K562 (cell line): ENCODE results near the gene KCNJ14.

Experiments
- BRCA1 ChIP-seq, 2 experiments: fragments of 450-650 bp in 1 of 2; sonication (generic) in 1 of 2; formaldehyde crosslinking in 1 of 2; IDR thresholded peaks; 2 replicates each; pipeline versions ENCODE4 v1.5.0 to v1.6.1; 2017 to 2020; ENCODE audit warnings: mild to moderate bottlenecking in 1 of 2, missing genetic modification reagents in 1 of 2
- CEBPB ChIP-seq: fragments of 450-650 bp; IDR thresholded peaks from 2 replicates; pipeline ENCODE4 v1.6.1; 2016; ENCODE audit warnings: missing genetic modification characterization, missing compliant biosample characterization
- EZH2 ChIP-seq: IDR thresholded peaks from 2 replicates; pipeline ENCODE4 v1.6.1; 2012; ENCODE audit warnings: low read depth, mild to moderate bottlenecking, inconsistent platforms, low read length, borderline replicate concordance
- HNRNPH1 ChIP-seq: fragments of 200-400 bp; formaldehyde crosslinking; optimal IDR thresholded peaks from 2 replicates; pipeline ENCODE3; 2017; ENCODE audit warnings: low read depth, mild to moderate bottlenecking, low read length, moderate library complexity
- MTF1 ChIP-seq: fragments of 250-450 bp; sonication (Bioruptor Pico); IDR thresholded peaks from 2 replicates; pipeline ENCODE4 v1.9.0; 2021; ENCODE audit warnings: moderate library complexity, mild to moderate bottlenecking, inconsistent platforms, borderline replicate concordance
- MXI1 ChIP-seq: IDR thresholded peaks from 2 replicates; pipeline ENCODE4 v1.6.1; 2011; ENCODE audit warnings: low read depth, mild to moderate bottlenecking, improper control_type of control experiment, low read length
- POLR2A ChIP-seq: fragments of 450-650 bp; conservative IDR thresholded peaks from 2 replicates; pipeline ENCODE4 v1.6.1; 2016
- PRPF4 ChIP-seq: fragments of 200-400 bp; formaldehyde crosslinking; IDR thresholded peaks from one replicate; pipeline ENCODE4 v1.6.1; 2017; ENCODE audit warnings: low read length, low read depth, mild to moderate bottlenecking; ENCODE audit not compliant: insufficient read depth, poor library complexity, severe bottlenecking
- SFPQ ChIP-seq: fragments of 200-400 bp; formaldehyde crosslinking; IDR thresholded peaks from 2 replicates; pipeline ENCODE4 v1.6.1; 2017; ENCODE audit warnings: mild to moderate bottlenecking, low read depth, low read length, moderate library complexity
- TRIM28 ChIP-seq: fragments of 450-650 bp; IDR thresholded peaks from 2 replicates; pipeline ENCODE4 v1.6.1; 2017
- ZNF121 ChIP-seq: sonication (generic); formaldehyde crosslinking; conservative IDR thresholded peaks from 2 replicates; pipeline ENCODE4 v1.8.0; 2022; ENCODE audit warnings: missing genetic modification reagents
- TF ChIP-seq, protein P1 (sequence below), 2 experiments: fragments of 450-650 bp; formaldehyde crosslinking in 1 of 2; IDR thresholded peaks; 2 replicates each; pipeline versions ENCODE4 v1.4.0 to v1.6.1; 2014 to 2020; ENCODE audit warnings: mild to moderate bottlenecking in 2 of 2, borderline replicate concordance in 1 of 2, low read depth in 1 of 2
- TF ChIP-seq, protein P2 (sequence below), 3 experiments: IDR thresholded peaks in 2 of 3; conservative IDR thresholded peaks in 1 of 3; 2 replicates each; pipeline ENCODE4 v1.5.1; 2011 to 2012; ENCODE audit warnings: low read length in 3 of 3, mild to moderate bottlenecking in 3 of 3, control low read depth in 2 of 3, improper control_type of control experiment in 1 of 3, inconsistent platforms in 1 of 3, low read depth in 1 of 3, mixed read lengths in 1 of 3, moderate library complexity in 1 of 3; ENCODE audit not compliant: insufficient read depth in 2 of 3
- TF ChIP-seq, protein P3 (sequence below): fragments of 450-650 bp; IDR thresholded peaks from 2 replicates; pipeline ENCODE4 v1.6.1; 2017; ENCODE audit warnings: antibody characterized with exemption

DNA sequence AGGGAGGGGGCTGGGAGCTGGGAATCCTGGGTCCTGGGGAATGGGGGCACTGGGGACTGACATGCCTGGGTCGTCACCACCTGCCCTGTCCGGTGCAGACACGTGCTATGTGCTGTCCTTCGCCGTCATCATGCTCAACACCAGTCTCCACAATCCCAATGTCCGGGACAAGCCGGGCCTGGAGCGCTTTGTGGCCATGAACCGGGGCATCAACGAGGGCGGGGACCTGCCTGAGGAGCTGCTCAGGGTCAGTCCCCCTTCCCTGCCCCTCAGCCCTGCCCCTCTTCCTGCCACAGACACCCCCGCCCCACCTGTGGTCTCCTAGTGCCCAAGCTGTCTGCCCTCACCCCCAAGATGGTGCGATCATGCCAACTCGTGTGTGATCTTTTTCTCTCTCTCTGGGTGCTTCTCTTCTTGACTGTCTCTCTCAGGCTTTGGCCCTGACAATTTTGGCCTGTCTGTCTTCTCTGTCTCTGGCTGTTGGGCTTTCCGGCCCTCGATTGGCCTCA, 18.8 kb downstream of the KCNJ14 start:
- TF ChIP-seq HNRNPH1 (no peak), MXI1 (no peak), SFPQ (no peak), CEBPB (tag) (no peak), MTF1 (CRISPR knock-in tag) (no peak), POLR2A (no peak), EZH2 (no peak), TRIM28 (no peak), PRPF4 (no peak), BRCA1 (IDR thresholded peaks at IDR 0.05) (no peak), BRCA1 (CRISPR knock-in tag; IDR thresholded peaks at IDR 0.05) (no peak), ZNF121 (CRISPR knock-in tag) (no peak)
- TF ChIP-seq, protein P1, sequence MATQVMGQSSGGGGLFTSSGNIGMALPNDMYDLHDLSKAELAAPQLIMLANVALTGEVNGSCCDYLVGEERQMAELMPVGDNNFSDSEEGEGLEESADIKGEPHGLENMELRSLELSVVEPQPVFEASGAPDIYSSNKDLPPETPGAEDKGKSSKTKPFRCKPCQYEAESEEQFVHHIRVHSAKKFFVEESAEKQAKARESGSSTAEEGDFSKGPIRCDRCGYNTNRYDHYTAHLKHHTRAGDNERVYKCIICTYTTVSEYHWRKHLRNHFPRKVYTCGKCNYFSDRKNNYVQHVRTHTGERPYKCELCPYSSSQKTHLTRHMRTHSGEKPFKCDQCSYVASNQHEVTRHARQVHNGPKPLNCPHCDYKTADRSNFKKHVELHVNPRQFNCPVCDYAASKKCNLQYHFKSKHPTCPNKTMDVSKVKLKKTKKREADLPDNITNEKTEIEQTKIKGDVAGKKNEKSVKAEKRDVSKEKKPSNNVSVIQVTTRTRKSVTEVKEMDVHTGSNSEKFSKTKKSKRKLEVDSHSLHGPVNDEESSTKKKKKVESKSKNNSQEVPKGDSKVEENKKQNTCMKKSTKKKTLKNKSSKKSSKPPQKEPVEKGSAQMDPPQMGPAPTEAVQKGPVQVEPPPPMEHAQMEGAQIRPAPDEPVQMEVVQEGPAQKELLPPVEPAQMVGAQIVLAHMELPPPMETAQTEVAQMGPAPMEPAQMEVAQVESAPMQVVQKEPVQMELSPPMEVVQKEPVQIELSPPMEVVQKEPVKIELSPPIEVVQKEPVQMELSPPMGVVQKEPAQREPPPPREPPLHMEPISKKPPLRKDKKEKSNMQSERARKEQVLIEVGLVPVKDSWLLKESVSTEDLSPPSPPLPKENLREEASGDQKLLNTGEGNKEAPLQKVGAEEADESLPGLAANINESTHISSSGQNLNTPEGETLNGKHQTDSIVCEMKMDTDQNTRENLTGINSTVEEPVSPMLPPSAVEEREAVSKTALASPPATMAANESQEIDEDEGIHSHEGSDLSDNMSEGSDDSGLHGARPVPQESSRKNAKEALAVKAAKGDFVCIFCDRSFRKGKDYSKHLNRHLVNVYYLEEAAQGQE (IDR thresholded peaks at IDR 0.05; ENCODE audit: borderline replicate concordance), result no peak
- TF ChIP-seq, protein P1 (CRISPR knock-in tag; IDR thresholded peaks at IDR 0.05; ENCODE audit: low read depth), result no peak
- TF ChIP-seq, protein P2, sequence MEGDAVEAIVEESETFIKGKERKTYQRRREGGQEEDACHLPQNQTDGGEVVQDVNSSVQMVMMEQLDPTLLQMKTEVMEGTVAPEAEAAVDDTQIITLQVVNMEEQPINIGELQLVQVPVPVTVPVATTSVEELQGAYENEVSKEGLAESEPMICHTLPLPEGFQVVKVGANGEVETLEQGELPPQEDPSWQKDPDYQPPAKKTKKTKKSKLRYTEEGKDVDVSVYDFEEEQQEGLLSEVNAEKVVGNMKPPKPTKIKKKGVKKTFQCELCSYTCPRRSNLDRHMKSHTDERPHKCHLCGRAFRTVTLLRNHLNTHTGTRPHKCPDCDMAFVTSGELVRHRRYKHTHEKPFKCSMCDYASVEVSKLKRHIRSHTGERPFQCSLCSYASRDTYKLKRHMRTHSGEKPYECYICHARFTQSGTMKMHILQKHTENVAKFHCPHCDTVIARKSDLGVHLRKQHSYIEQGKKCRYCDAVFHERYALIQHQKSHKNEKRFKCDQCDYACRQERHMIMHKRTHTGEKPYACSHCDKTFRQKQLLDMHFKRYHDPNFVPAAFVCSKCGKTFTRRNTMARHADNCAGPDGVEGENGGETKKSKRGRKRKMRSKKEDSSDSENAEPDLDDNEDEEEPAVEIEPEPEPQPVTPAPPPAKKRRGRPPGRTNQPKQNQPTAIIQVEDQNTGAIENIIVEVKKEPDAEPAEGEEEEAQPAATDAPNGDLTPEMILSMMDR (IDR thresholded peaks at IDR 0.05 in 2 of 3, conservative IDR thresholded peaks at IDR 0.05 in 1 of 3; ENCODE audit: insufficient read depth in 2 of 3, low read depth in 1 of 3, low read length in 3 of 3), result no peak
- TF ChIP-seq, protein P3, sequence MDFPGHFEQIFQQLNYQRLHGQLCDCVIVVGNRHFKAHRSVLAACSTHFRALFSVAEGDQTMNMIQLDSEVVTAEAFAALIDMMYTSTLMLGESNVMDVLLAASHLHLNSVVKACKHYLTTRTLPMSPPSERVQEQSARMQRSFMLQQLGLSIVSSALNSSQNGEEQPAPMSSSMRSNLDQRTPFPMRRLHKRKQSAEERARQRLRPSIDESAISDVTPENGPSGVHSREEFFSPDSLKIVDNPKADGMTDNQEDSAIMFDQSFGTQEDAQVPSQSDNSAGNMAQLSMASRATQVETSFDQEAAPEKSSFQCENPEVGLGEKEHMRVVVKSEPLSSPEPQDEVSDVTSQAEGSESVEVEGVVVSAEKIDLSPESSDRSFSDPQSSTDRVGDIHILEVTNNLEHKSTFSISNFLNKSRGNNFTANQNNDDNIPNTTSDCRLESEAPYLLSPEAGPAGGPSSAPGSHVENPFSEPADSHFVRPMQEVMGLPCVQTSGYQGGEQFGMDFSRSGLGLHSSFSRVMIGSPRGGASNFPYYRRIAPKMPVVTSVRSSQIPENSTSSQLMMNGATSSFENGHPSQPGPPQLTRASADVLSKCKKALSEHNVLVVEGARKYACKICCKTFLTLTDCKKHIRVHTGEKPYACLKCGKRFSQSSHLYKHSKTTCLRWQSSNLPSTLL, result no peak
